Femur (tissue), 1 donor: Measurements from ENCODE around the gene ADAM30.
A peak's percentile ranks its signal among the peaks of the same experiment; 100 is the strongest.

ENCODE experiments used
- DNase-seq: peaks from one replicate; pipeline ENCODE4 v3.0.0-alpha.2; 2017

ADAM30 gene

DNA sequence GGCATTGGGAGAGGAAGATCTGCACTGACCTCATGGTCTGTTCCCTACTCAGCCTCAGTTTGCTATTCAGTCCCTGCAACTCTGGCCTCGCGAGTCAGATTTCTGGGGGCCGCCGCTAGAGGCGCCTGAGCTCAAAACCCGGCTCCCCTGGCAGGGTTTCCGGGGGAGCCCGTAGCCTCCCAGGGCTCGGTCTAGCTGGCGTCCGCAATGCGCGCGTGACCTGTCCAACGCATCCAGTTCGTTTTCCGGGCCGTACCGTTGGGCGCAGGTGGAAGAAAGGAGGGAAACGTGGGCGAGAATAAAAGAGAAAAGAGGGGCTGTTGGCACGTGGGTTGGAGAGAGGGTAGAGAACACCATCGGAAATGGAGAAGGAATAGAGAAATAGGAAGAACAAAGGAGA lies at the start of gene ADAM30:
Gene ADAM30, minus strand, starts transcription at position 213 of the 400 bp plus-strand sequence. Its CDS starts 179 bp downstream, at position 34.
- no peak for DNase-seq

DNA sequence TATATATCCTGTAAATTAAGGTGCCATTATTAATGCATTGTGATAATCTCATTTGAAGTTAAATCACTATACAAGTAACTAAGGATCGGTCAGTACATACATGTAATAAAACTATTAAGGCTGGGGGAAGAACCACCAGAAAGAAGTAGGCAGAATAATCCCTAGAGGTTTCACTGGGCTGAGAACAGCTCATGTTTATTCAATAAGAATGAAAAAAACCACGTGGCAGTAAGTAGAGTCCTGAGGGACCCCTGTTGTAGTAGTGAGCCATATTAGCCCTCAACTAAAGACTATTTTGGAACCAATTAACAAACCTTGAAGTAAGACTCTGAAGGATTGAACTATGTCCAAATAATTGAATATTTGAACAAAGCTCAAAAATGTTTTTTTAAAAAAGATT lies 46.9 kb upstream of the ADAM30 start:
- DNase-seq: no peak

DNA sequence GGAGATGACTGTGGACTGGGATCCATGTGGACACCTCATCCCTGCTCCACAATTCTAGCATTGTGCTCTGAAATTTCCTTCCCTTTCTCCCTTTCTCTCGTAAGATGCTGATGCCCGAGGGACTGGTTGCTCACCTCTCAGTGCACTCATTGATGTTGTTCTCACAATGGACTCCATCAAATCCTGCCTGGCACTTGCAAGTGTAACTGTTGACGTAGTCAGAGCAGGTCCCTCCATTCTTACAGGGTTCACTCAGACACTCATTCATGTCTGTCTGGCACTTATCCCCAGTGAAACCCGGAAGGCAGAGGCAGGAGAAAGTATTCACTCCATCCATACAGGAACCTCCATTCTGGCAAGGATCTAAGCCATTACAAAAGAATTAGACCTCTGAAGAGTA lies 45.1 kb upstream of the ADAM30 start:
- DNase-seq: no peak

DNA sequence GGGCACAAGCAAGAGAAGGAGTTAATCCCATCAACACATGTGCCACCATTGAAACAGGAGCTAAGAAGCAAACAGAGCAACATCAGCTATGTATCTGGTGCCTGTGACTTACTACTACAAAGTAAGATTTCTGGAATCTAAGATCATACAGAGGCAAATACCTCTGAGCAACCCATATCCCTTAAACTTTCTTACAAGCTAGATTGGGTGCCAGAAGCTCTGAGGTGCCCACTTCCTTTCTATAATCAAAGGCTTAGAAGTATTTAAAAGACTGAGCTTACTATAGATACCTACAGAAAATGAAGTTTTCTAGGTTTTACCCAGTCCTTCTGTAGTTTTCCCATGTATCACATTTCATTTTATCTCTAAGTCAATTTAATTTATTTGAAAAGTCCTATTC lies 44.4 kb upstream of the ADAM30 start:
- DNase-seq: no peak

DNA sequence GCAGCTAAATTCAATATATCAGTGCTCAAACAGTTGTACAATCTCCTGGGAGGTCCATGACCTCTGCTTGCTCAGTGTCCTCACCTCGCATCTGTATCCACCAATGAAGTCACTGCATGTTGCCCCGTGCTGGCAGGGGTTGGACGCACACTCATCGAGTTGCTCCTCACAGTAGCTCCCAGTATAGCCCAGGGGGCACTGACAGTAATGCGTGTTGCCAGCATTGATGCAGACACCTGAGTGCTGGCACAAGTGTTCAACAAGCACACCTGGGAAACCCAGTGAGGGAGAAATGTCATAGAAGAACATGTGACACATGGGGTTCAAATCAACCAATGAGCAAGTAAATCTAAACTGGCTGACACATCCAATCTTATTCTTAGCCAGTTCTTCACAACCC lies 40.9 kb upstream of the ADAM30 start:
- no peak for DNase-seq

DNA sequence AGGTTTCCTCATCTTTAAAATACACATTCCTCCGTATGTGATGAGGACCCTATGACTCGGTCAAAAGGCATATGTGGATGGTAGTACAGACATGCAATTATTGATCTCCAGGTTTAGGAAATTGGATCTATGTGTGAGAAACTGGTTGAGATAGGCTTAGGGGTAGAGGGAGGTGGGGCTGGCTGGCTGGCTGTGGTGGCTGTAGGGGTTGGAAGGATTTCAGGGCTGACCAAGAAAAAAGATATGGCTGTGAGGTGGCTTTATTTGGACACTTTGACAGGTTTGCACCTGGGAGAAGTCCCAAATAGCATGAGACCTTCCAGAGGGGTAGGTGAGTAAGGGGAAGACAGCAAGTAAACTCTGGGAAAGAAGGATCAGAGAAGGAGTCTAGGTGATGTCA lies 39.6 kb upstream of the ADAM30 start:
- DNase-seq: no peak

DNA sequence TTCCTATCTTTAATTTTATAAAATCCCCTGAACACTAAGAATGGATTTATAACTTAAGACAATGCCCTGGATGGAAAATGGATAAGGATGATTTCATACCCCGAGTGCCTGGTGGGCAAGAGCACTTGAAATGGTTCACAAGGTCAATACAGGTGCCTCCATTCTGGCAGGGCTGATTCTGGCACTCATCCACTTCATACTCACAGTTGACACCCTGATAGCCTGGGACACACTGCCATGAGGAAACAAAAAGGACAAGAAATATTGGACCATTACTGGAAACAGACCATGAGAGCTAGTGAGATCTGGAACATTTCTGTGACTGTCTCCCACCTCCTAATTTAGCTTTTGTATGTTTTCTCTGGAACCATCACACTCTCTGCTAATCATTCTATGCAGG lies 39.1 kb upstream of the ADAM30 start:
- no peak for DNase-seq

DNA sequence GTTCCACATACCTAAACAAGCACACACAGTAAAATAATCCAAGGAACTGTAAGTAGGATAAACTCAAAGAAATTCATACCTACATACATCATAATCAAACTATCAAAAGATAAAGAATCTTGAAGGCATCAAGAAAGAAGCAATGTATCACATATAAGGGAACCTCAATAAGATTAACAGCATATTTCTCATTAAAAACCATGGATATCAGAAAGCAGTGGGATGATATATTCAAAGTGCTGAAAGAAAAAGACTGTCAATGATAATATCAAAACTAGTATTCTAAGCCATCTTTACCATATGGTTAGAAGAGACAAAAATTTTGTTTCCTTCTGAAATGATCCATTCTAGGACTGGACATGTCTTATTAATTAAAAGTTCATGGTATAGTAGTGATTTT lies 37.1 kb upstream of the ADAM30 start:
- DNase-seq: no peak

DNA sequence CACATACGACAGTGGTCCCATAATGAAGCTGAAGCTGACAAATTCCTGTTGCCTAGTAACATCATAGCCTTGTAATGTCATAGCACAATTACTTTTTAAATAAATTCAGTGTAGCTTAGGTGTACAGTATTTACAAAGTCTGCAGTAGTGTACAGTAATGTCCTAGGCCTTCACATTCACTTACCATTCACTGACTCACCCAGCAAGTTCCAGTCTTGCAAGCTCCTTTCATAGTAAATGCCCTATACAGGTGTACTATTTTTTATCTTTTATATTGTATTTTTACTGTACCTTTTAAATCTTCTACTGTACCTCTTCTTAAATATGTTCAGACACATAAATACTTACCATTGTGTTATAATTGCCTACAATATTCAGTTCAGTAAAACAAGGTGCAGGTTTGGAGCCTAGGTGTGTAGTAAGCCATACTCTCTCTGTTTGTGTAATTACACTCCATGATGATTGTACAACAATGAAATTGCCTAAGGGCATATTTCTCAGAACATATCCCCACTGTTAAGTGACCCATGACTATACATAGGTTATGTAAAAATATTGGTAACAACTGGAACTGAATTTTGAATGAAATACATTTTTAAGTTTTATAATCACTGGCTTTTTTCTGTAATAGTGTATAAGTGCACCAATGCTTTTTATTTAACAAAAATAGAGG lies 33.5 kb upstream of the ADAM30 start:
- DNase-seq: no peak

DNA sequence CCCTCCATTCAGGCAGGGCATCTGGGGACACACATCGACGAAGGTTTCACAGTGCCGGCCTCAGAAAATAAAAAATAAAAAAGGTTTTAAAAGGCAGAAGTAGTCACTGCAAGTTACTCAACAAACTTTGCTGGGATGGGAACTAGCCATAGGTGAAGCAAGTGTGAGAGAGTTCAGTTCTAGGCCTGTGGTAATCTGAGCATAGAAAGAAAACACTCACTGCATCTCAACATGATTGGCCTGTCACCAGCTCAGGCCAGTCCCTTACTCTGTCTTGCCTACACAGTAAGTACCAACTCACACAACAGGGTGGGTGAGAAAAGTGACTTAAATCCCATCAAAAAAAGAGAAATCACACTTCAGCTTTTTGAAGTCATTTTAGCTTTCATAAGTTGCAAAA lies 30.2 kb upstream of the ADAM30 start:
- DNase-seq: no peak

DNA sequence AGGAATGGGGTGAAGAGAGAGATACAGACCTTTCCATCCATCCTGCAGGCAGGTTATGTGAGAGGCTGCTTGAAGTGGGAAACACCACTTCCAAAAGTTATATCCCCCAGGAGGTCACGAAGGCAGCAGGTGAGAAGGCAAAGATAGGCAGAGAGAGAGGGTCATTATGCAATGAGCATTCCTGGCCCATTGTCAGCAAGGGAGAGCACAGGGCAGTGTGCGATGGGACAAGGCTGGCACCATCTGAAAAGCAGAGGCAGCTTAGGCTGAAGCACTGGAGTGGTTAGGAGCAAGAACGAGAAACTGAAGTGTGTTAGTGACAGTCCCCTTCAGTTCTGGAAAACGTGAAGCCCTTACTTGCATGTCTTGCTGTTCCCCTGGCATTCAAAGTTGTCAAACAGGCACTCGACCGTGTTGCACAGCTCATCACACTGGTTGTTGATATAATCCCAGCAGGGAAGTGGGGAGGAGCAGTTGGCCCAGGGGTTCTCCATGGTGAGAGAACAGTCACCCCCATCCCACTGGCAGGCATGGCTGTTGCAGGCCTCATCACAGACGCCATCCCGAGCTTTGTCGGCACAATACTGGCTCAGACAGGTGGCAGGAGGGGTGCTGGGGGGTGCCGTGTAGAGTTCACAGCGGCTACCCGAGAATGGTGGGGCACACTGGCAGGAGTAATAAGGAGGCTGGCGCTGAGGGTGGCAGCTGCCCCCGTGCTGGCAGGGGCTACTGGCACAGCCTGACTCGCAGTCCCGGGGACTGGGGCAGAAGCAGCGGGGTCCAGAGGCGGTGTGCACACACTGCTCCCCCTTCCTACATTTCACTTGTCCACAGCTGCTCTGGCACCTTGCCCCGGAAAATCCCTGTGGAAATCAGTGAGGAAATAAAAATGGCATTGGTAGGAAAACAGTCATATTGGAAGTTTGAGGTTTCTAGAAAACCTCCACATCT lies 28.9 kb upstream of the ADAM30 start:
- peak; percentile 82 for DNase-seq

DNA sequence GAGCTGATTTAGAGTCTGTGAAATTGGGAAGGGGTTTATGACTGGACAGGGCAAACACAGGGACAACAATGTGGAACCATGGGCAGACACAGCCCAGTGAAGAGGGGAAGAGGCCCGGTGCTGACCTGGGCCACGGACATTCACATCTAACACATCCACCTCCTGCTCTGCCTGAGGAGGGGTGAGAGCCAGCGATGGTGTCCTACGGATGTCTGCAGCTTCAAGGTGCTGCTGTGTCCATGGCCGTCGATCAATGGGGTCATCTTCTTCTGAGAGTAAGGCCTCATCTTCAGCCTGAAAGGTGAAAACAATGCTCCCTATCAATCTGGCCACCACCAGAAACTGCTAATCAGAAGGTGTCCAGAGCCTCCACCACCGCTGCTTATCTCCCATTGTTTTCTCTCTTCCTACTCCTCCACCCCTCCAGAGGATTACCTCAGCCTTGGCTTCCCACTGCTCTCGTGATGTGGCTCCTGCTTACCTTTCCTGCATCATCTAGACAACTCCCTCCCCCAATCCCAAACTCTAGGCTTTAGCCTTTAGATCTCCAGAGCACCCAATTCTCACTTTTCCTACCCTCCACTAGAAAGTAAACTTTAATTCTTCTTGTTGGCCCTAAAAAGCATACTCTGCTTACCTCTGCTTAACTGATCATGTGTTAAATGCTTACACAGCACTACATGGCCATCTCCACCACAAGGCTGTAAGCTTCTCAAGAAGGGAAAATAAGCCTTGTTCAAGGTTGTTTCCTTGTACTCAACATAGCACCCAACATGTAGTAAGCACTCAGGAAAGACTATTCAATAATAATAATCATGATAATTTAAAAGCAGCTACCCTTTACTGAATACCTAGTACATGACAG lies 24.0 kb upstream of the ADAM30 start:
- DNase-seq: no peak

DNA sequence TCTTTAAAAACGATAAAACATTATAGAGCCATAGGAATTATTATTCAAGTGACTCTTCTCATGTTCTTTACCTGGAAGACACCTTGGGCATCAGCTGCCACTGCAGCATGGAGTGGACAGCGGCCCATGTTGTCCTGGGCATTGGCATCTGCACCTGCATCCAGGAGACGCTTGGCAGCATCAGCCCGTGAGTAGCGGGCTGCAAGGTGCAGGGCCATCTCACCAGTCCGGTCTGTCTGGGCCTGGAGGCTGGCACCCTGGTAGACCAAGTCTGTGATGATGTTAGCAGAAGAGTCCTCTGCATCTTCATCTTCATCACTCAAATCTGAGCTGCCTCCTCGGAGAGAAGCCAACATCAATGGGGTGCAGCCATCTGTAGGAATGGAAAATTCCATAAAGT lies 22.9 kb upstream of the ADAM30 start:
- no peak for DNase-seq

DNA sequence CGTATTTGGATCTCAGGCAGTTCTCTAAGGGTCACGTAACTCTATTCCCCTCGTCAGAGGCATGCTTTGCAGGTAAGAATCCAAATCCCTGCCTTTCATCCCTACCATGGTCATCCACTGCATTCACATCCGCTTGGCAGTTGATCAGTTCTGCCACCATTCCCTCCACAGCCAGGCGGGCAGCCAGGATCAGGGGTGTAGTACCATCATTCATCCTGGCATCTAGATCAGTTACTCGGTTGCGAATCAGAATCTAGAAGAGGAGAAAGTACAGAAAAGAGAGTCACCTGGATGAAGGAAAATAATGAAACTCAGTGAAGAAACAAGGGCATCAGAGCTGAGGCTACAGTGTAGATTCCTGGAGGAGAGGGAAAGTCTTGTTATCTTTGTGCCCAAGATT lies 22.0 kb upstream of the ADAM30 start:
- DNase-seq: no peak

DNA sequence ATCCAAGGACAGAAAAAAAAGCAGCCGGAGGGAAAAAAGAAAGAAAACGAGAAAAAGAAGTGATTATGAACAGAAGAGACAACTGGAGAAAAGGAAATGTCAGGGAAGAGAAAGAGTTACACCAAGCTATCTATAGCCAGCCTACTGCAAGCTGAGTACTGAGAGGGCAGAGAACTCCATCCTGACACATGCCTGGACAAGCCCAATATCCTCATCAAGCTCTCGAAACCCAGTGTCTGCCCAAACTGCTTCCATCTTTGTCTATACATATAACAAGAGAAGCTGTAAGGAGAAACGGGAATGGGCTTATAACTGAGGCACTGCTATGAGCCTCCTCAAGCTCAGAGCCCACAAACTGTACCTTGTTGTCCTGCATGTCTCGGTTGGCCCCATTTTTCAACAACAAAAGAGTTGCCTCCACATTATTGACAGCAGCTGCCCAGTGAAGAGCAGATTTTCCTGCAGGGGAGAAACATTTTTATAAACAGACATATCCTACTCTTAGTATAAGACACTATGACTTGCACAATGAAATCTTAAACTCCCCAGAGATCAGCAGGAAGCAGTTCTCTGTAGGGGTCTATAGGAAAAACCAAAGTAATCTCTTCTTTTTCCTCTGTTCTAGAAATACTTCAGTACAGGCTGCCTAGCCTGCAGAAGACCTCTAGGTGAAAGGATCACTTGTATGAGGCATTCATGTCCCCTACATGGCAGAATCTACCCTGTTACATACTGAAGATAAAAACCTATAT lies 21.2 kb upstream of the ADAM30 start:
- DNase-seq: no peak

DNA sequence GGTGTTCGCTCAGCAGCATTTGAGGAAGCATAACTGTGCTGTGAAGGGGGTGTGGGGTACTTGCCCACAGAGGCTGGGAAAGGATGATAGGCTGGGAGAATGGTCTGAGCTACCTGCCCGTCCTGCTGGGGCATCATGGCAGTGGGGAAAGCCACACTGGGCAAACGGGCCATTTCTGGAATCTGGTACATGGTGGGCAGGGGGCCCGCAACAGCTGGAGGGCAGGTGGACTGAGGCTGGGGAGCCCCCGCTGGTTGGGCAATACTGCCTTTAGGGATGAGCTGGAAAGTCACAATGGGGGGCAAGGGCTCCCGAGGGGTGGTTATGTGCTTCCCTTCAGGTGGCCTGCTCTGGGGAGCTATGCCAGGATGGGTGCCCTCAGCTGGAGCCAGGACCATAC lies 19.2 kb upstream of the ADAM30 start:
- no peak for DNase-seq

DNA sequence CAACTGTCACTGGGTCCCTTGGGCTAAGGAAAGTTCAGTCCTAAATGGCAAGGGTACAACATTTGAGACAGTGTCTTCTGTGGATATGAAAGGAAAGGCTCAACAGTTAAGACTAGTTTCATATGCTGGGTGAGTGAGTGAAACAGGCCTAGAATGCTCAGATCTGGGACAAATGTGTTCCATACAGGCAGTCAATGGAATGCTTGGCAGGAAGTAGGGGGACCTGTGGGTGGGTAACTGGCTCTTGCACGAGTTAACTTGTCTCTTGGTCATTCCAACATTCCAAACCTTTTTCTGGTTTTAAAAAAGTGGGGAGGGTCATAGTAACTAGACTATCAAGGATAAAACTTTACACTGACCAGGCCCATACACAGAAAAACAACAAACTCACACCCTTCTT lies 17.8 kb upstream of the ADAM30 start:
- DNase-seq: no peak

DNA sequence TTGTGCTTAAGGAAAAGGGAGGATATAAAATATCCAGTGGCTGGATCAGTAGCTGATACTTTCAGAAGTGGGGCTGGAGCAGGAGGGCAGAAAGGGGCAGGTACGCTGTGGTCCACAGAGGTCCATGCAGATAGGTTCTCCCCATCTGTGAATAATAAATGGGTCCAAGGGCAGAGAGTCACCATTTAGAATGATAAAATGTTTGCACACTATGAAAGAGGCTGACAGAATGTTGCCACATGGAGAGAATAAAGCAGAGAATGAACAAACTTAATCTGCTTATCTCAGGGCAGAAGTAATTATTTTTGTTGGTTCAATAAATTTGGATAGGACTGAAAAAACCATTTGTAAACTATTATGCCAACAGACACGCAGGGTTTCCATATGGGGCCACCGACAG lies 16.6 kb upstream of the ADAM30 start:
- no peak for DNase-seq

DNA sequence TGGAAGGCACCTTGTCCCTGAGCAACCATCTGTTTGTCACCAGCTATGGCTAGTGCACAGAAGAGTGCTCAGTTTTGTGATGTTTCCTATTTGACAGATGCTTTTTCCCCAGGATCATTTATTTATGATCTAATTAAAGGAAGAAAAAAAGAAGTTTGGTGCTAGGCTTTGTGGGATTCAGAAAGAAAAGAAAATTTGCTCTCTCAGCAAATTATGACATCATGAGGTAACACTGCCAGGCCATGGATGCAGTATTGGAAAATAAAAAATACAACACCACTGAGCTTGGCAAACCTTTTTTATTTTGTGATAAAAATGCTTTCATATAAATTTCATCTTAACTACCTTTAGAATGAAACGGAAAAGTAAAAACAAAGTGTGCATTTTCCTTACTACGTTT lies 15.5 kb upstream of the ADAM30 start:
- no peak for DNase-seq

DNA sequence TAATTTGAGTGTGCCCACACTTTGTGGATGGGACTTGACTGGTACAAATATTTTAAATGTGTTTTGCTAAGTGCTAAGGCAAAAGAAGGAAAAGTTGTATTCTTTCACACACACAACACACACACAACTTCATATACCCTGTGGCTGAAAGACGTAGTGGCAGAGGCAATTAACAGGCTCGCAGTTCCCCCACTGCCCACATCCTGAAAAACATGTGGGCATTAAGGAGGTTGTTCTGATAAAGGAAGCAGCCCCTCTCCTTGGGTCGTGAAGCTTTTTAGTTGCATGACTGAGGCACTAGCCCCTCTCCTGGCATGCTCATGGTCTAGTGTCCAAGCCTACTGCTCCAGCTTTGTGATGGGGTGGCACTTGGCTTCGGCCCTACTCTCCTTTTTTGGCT lies 14.3 kb upstream of the ADAM30 start:
- DNase-seq: no peak

DNA sequence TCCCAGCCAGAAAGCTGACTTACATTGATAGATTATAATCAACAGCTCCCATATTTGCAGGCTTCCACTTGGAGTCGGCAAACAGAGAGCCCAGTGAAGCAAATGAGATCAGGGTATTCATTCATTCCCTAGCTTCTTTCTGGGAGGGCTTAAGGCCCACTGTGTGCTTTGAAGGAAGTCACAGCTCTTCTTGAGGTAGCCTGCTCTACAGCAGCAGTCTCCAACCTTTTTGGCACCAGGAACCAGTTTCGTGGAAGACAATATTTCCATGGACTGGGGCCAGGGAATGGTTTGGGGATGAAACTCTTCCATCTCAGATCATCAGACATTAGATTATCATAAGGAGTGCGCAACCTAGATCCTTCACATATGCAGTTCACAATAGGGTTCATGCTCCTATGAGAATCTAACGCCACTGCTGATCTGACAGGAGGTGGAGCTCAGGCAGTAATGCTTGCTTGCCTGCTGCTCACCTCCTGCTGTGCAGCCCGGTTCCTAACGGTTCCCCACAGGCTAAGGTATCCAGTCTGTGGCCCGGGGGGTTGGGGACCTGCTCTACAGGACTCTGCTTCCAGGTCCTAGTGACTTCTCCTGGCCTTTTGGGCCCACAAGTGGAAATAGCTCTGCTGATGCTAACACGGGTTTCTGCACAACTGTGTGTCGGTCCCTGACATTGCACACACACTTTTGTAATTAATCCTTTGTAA lies 13.7 kb upstream of the ADAM30 start:
- no peak for DNase-seq

DNA sequence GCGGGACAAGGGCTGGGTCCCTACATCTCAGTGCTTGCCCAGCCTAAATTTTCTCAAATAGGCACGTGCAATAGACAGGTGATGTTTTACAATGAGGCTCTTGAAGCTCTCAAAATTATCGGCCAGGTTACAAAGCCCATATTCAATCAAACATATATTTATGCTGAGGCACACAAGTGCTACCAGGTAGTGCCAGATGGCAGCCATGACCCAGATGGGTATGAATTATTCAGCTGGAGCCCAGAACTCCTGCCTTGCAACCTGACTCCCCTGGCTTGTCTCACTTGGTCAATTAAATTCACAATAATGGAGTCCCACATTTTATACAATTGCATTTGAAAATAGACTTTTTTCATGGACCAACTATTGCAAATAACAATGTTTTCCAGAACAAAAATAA lies 12.3 kb upstream of the ADAM30 start:
- no peak for DNase-seq
